T-helper 1 cell treated with Interleukin-12 subunit alpha and Interleukin-12 subunit beta and Interleukin-4 antibody, amounts not matched to agents 30 μg/mL and 1 μg/mL, for 36 hours (primary cell): Measurements from ENCODE around the gene IFT122.

Experiments used
- H3K27ac Mint-ChIP-seq: one replicate; pipeline ENCODE4 v1.8.0; 2021; ENCODE audit warnings: mild to moderate bottlenecking, mixed read lengths
- H3K27me3 Mint-ChIP-seq: one replicate; pipeline ENCODE4 v1.8.0; 2021; ENCODE audit warnings: low read depth, mixed read lengths
- H3K36me3 Mint-ChIP-seq: one replicate; pipeline ENCODE4 v1.8.0; 2021; ENCODE audit warnings: low read depth, mixed read lengths
- H3K4me1 Mint-ChIP-seq: one replicate; pipeline ENCODE4 v1.8.0; 2021; ENCODE audit warnings: low read depth, mixed read lengths
- H3K4me3 Mint-ChIP-seq: one replicate; pipeline ENCODE4 v1.8.0; 2021; ENCODE audit warnings: mild to moderate bottlenecking, moderate library complexity, mixed read lengths
- H3K9me3 Mint-ChIP-seq: one replicate; pipeline ENCODE4 v1.8.0; 2021; ENCODE audit warnings: mixed read lengths

The IFT122 gene

GRCh38 chr3:129564981-129565644 is 125.1 kb downstream of the IFT122 start:
- H3K36me3 Mint-ChIP-seq = no peaks in the 10 kb centered on the region
- no peak overlapping the region for H3K27ac Mint-ChIP-seq
- no peaks in the 10 kb centered on the region for H3K4me1 Mint-ChIP-seq
- H3K27me3 Mint-ChIP-seq = no peaks in the 10 kb centered on the region
- H3K4me3 Mint-ChIP-seq = no peak overlapping the region
- no peaks in the 10 kb centered on the region for H3K9me3 Mint-ChIP-seq

DNA sequence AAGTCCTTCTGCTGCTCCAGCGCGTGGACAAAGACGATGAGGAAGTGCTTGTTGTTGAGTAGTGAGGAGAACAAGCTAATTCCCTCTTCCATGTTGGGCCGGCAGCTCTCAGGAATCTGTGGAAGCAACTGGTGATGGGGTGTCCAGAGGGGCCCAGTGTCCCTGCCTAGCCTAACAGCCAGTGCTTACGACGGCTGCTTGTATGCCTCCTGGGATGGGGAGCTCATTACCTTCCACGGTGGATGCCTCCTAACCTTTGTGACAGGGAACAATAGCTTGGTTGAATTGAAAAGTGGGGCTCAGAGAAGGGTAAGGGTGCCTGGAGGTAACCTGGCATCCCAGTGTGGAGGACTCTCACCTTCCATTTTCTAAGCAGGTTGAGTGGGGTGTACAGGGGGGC is 125.9 kb downstream of the IFT122 start:
- H3K4me1 Mint-ChIP-seq = no peaks in the 10 kb centered on the region
- H3K27ac Mint-ChIP-seq = no peak overlapping the region
- no peaks in the 10 kb centered on the region for H3K9me3 Mint-ChIP-seq
- H3K27me3 Mint-ChIP-seq = no peaks in the 10 kb centered on the region
- H3K36me3 Mint-ChIP-seq = no peaks in the 10 kb centered on the region
- H3K4me3 Mint-ChIP-seq = no peak overlapping the region

DNA sequence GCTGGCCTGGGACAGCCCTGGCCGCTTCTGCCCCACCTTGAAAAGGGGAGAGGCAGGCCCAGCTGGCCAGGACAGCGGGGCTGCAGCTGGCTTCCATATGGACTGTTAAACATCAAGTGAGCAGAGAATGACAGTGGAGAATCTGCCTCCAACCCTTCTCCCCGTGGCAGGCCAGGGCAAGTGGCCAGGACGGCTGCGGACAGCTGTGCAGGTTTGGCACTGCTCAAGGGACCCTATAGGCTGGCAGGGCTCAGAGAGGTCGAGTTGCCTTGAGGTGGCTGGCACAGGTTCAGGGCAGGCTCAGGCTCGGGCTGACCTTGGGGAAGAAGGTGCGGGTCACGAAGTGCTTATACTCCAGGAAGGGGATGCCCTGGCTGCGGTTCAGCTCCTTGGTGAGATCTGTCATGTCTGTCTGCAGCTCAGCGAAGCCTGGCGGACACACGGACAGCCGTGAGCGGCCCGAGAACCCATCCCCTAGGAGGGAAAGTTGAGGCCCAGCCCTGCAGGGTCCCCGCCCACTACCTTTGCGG is 127.2 kb downstream of the IFT122 start:
- no peaks in the 10 kb centered on the region for H3K9me3 Mint-ChIP-seq
- H3K36me3 Mint-ChIP-seq = no peaks in the 10 kb centered on the region
- no peaks in the 10 kb centered on the region for H3K27me3 Mint-ChIP-seq
- H3K4me3 Mint-ChIP-seq = no peak overlapping the region
- H3K27ac Mint-ChIP-seq = no peak overlapping the region
- H3K4me1 Mint-ChIP-seq = no peaks in the 10 kb centered on the region

DNA sequence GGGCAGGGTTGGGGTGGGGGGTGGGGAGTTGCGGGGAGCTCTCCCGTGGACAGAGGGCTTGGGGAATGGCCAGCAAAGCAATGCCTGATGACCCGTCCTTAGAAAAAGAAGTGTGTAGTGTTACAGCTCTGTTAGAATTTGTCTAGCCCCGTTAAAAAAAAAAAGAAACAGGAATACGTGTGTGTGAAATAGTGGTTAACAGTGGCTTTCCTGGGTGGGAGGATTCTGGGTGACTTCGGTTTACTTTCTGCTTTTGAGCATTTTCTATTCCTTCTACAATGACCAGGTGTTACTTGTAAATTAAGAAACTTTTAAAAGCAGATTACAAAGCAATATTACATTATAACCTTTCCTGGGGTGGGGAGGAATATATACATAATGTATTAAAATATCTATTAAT is 127.9 kb downstream of the IFT122 start:
- Mint-ChIP-seq H3K27ac (no peak overlapping the region), H3K27me3 (no peaks in the 10 kb centered on the region), H3K36me3 (no peaks in the 10 kb centered on the region), H3K4me3 (no peak overlapping the region), H3K9me3 (no peaks in the 10 kb centered on the region), H3K4me1 (no peaks in the 10 kb centered on the region)

GRCh38 chr3:129569856-129570255 is 129.8 kb downstream of the IFT122 start:
- H3K36me3 Mint-ChIP-seq = no peaks in the 10 kb centered on the region
- H3K4me3 Mint-ChIP-seq = no peak overlapping the region
- H3K9me3 Mint-ChIP-seq = no peaks in the 10 kb centered on the region
- no peak overlapping the region for H3K27ac Mint-ChIP-seq
- H3K27me3 Mint-ChIP-seq = no peaks in the 10 kb centered on the region
- no peaks in the 10 kb centered on the region for H3K4me1 Mint-ChIP-seq
